GM12891 (cell line): ENCODE data around the gene AHCYL2.

Experiments used
- POLR2A ChIP-seq: IDR thresholded peaks from 2 replicates; pipeline ENCODE4 v1.6.1; 2011; ENCODE audit warnings: low read depth, low read length, control low read depth
- POLR2AphosphoS5 ChIP-seq: IDR thresholded peaks from 2 replicates; pipeline ENCODE4 v1.6.1; 2011; ENCODE audit warnings: low read depth, low read length, control low read depth

DNA sequence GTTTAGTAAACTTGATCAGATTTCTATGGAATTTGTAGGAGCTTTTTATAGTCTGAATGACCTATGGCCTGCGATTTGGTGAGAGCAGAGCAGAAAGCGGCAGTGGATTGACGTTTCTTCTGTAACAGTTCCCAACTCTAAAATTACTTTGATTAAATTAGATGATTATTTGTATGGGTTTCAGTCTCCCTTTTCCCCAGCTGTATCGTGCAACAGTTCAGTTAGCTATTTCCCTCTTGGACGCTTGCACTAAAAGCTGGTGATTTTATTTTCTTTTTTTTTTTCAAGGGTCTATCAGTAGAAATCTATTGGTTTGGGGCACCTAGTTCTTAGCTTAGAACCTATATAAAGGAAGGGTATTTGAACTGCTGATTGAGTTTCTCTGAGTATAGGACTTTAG, 6.8 kb downstream of the AHCYL2 start:
- TF ChIP-seq POLR2A = no peak
- TF ChIP-seq POLR2AphosphoS5 = no peak
